GM19452 (cell line): ENCODE data around the gene FLNC.

Source experiments
- ATAC-seq: cut with Tn5 transposase; IDR thresholded peaks from one replicate; pipeline ENCODE4 v1.9.1; 2021; ENCODE audit not compliant: unreplicated experiment

The FLNC gene

GRCh38 chr7:128830231-128831177, at the start of gene FLNC:
Gene FLNC, plus strand, starts transcription at chr7:128830406. Its CDS starts 232 bp downstream, at chr7:128830638.
- no peak for ATAC-seq

- ATAC-seq: no peak
Measured at GRCh38 chr7:128781126-128781525, 49.1 kb upstream of the FLNC start.

- no peak for ATAC-seq
Measured at GRCh38 chr7:128781851-128782250, 48.4 kb upstream of the FLNC start.

GRCh38 chr7:128783143-128783861, 46.9 kb upstream of the FLNC start:
- no peak for ATAC-seq

- ATAC-seq: no peak
Measured at GRCh38 chr7:128785738-128786137, 44.5 kb upstream of the FLNC start.

GRCh38 chr7:128788446-128789412, 41.5 kb upstream of the FLNC start:
- no peak for ATAC-seq

GRCh38 chr7:128790315-128791041, 39.7 kb upstream of the FLNC start:
- ATAC-seq: peak; percentile 5

- peak; percentile 87 for ATAC-seq
Measured at GRCh38 chr7:128791121-128791971, 38.9 kb upstream of the FLNC start, which contains the start of gene CCDC136. Gene CCDC136, plus strand, starts transcription at chr7:128791968. Its CDS starts 444 bp downstream, at chr7:128792412.

GRCh38 chr7:128791972-128792327, 38.3 kb upstream of the FLNC start:
- no peak for ATAC-seq

- no peak for ATAC-seq
Measured at GRCh38 chr7:128792471-128793180, 37.6 kb upstream of the FLNC start.

- no peak for ATAC-seq
Measured at GRCh38 chr7:128793181-128793547, 37.0 kb upstream of the FLNC start.

- ATAC-seq: no peak
Measured at GRCh38 chr7:128794020-128794419, 36.2 kb upstream of the FLNC start.

GRCh38 chr7:128794436-128794835, 35.8 kb upstream of the FLNC start:
- ATAC-seq: no peak

GRCh38 chr7:128795129-128795528, 35.1 kb upstream of the FLNC start:
- no peak for ATAC-seq

GRCh38 chr7:128796327-128796726, 33.9 kb upstream of the FLNC start:
- ATAC-seq: no peak

- no peak for ATAC-seq
Measured at GRCh38 chr7:128799451-128799850, 30.8 kb upstream of the FLNC start.

- no peak for ATAC-seq
Measured at GRCh38 chr7:128800567-128800966, 29.6 kb upstream of the FLNC start.

GRCh38 chr7:128801003-128801402, 29.2 kb upstream of the FLNC start:
- ATAC-seq: no peak
